Endodermal cell (in vitro differentiated cells): Measurements from ENCODE around the gene TEFM. TPM values are rescaled to one million over a fixed set of nuclear protein-coding genes. Genes with fewer than 3 reads are reported as not detected.

Experiments used
- DNase-seq: peaks from one replicate; pipeline ENCODE4 v3.0.0-alpha.2; 2017
- H3K27ac ChIP-seq: 2 replicates; pipeline ENCODE4 v1.5.1; 2013; ENCODE audit warnings: mild to moderate bottlenecking, low read depth, low read length, moderate library complexity
- H3K27me3 ChIP-seq: 2 replicates; pipeline ENCODE4 v1.6.1; 2013; ENCODE audit warnings: mild to moderate bottlenecking, low read length, moderate library complexity; ENCODE audit not compliant: insufficient read depth, control insufficient read depth, poor library complexity, severe bottlenecking
- H3K36me3 ChIP-seq: 2 replicates; pipeline ENCODE4 v1.7.0; 2013; ENCODE audit warnings: mild to moderate bottlenecking, low read length, moderate library complexity; ENCODE audit not compliant: control insufficient read depth, insufficient read depth
- H3K4me1 ChIP-seq: one replicate; pipeline ENCODE4 v1.7.0; 2013; ENCODE audit warnings: low read length; ENCODE audit not compliant: control insufficient read depth, insufficient read depth
- H3K4me3 ChIP-seq: 2 replicates; pipeline ENCODE4 v1.5.1; 2013; ENCODE audit warnings: mild to moderate bottlenecking, low read length, moderate library complexity
- H3K9ac ChIP-seq: 2 replicates; pipeline ENCODE4 v1.6.1; 2013; ENCODE audit warnings: mild to moderate bottlenecking, low read length, moderate library complexity; ENCODE audit not compliant: poor library complexity, severe bottlenecking; ENCODE audit errors: extremely low read depth
- H3K9me3 ChIP-seq: 2 replicates; pipeline ENCODE4 v1.6.1; 2013; ENCODE audit warnings: mild to moderate bottlenecking, low read length, moderate library complexity; ENCODE audit not compliant: control insufficient read depth
- H3K27ac Mint-ChIP-seq: 2 replicates; pipeline ENCODE4 v1.8.0; 2020; ENCODE audit warnings: mixed read lengths
- H3K27me3 Mint-ChIP-seq: 2 replicates; pipeline ENCODE4 v1.8.0; 2021; ENCODE audit warnings: mild to moderate bottlenecking, mixed read lengths; ENCODE audit not compliant: insufficient read depth
- H3K36me3 Mint-ChIP-seq: 2 replicates; pipeline ENCODE4 v1.8.0; 2020; ENCODE audit warnings: low read depth, mixed read lengths
- H3K4me1 Mint-ChIP-seq: 2 replicates; pipeline ENCODE4 v1.8.0; 2020; ENCODE audit warnings: mixed read lengths
- H3K4me3 Mint-ChIP-seq: 2 replicates; pipeline ENCODE4 v1.8.0; 2020; ENCODE audit warnings: mild to moderate bottlenecking, moderate library complexity, mixed read lengths
- H3K9me3 Mint-ChIP-seq: 2 replicates; pipeline ENCODE4 v1.8.0; 2020; ENCODE audit warnings: mild to moderate bottlenecking, mixed read lengths
- CTCF ChIP-seq: fragments of 200-600 bp; sonication (generic); conservative IDR thresholded peaks from 2 replicates; pipeline ENCODE4 v1.5.0; 2021; ENCODE audit warnings: antibody characterized with exemption, mild to moderate bottlenecking
- WGBS, 2 experiments: methylation state at CpG; one replicate each; pipeline versions ENCODE4 v1.1.5 to v1.1.7; 2013; ENCODE audit warnings: missing lambda C conversion rate in 2 of 2, mixed read lengths in 1 of 2; ENCODE audit not compliant: insufficient coverage in 1 of 2, insufficient read length in 1 of 2; 5-methylcytosine and 5-hydroxymethylcytosine counted together
- total RNA-seq, 2 donors: library from RNA; stranded (reverse); fragmentation: NEBNext Ultra II Directional in 1 of 2; extraction: Animal tissue kit (Norgen Biotek cat#: 25700) in 1 of 2; gene quantifications; 2 replicates in 1 of 2; 3 replicates in 1 of 2; pipeline ENCODE4 v1.2.1, GENCODE V29; 2021

TEFM gene
- total RNA-seq, 2 donors from 2014 or later, result 14.4 to 15.2 TPM

DNA sequence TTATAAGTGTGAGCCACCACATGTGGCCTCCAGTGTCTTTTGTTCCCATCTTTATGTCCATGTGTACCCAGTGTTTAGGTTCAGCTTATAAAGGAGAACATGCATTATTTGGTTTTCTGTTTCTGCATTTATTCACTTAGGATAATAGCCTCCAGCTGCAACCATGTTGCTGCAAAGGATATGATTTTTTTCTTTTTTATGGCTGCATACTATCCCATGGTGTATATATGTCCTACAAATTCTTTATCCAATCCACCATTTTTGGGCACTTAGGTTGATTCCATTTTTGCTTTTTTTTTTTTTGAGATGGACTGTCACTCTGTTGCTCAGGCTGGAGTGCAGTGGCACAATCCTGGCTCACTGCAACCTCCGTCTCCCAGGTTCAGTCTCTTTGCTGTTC is 41.4 kb downstream of the TEFM start:
- no peak for TF ChIP-seq CTCF
- H3K9me3 ChIP-seq, result no peaks in the 10 kb centered on the region
- H3K4me1 ChIP-seq, result no peaks in the 10 kb centered on the region
- no peak for DNase-seq
- Mint-ChIP-seq H3K4me1 (no peaks in the 10 kb centered on the region), H3K27me3 (no peaks in the 10 kb centered on the region), H3K27ac (no peak overlapping the region), H3K4me3 (no peak overlapping the region), H3K9me3 (no peaks in the 10 kb centered on the region), H3K36me3 (peaks cover 56% of the 10 kb centered on the region)
- H3K36me3 ChIP-seq, result peaks cover 84% of the 10 kb centered on the region
- H3K4me3 ChIP-seq, result no peak overlapping the region
- H3K9ac ChIP-seq, result no peak overlapping the region
- no peak overlapping the region for H3K27ac ChIP-seq
- H3K27me3 ChIP-seq, result no peaks in the 10 kb centered on the region
- WGBS, 2 experiments, result 100% methylated on average over 1 of the region's 1 CpG; no CpG with 5 or more reads in 1 of the 2 experiments

DNA sequence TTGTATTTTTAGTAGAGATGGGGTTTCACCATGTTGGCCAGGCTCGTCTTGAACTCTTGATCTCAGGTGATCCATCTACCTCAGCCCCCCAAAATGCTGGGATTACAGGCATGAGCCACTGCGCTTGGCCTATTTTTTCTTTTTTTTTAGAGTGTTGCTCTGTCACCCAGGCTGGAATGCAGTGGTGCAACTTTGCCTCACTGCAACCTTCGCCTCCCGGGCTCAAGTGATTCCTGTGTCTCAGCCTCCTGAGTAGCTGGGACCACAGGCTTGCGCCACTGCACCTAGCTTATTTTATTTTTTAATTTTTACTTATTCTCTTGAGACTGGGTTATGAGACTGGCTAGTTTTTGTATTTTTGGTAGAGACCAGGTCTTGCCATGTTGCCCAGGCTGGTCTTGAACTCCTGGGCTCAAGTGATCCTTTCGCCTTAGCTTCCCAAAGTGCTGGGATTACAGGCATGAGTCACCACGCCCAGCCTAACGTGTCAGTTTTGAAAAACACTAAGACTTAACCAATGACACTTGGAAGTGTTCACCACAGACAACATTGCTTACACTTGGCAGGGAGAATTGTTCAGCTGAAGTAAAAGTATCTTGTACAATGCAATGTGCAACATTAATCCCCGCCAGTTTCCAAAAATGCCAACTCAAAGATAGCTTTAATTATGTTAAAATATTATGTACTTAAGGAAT is 47.3 kb downstream of the TEFM start:
- TF ChIP-seq CTCF, result no peak
- peaks cover 54% of the 10 kb centered on the region for H3K36me3 Mint-ChIP-seq

GRCh38 chr17:30854146-30854545 is 51.9 kb downstream of the TEFM start:
- no peaks in the 10 kb centered on the region for H3K4me1 Mint-ChIP-seq

More for the DNA sequence above, 47.3 kb downstream of the TEFM start:
- Histone ChIP-seq H3K9me3 (no peaks in the 10 kb centered on the region), H3K27ac (no peak overlapping the region), H3K27me3 (no peaks in the 10 kb centered on the region), H3K4me3 (no peak overlapping the region), H3K4me1 (no peaks in the 10 kb centered on the region), H3K9ac (no peak overlapping the region), H3K36me3 (peaks cover 79% of the 10 kb centered on the region)
- H3K27ac Mint-ChIP-seq, result no peak overlapping the region
- WGBS, 2 experiments, result 96 to 97% methylated on average over 4 to 7 of the region's 9 CpGs
- H3K9me3 Mint-ChIP-seq, result no peaks in the 10 kb centered on the region
- H3K27me3 Mint-ChIP-seq, result no peaks in the 10 kb centered on the region
- no peak overlapping the region for H3K4me3 Mint-ChIP-seq
- no peaks in the 10 kb centered on the region for H3K4me1 Mint-ChIP-seq
- DNase-seq, result no peak

More at GRCh38 chr17:30854146-30854545, 51.9 kb downstream of the TEFM start:
- H3K27ac Mint-ChIP-seq, result no peak overlapping the region
- no peak overlapping the region for H3K9ac ChIP-seq
- no peaks in the 10 kb centered on the region for H3K27me3 ChIP-seq
- no peaks in the 10 kb centered on the region for H3K9me3 Mint-ChIP-seq
- WGBS, 2 experiments, result 89 to 93% methylated on average over 3 of the region's 3 CpGs
- H3K4me3 Mint-ChIP-seq, result no peak overlapping the region
- TF ChIP-seq CTCF, result no peak
- no peaks in the 10 kb centered on the region for H3K4me1 ChIP-seq
- no peak for DNase-seq
- no peaks in the 10 kb centered on the region for H3K9me3 ChIP-seq
- peaks cover 55% of the 10 kb centered on the region for H3K36me3 Mint-ChIP-seq
- H3K27ac ChIP-seq, result no peak overlapping the region
- peaks cover 64% of the 10 kb centered on the region for H3K36me3 ChIP-seq
- no peaks in the 10 kb centered on the region for H3K27me3 Mint-ChIP-seq
- H3K4me3 ChIP-seq, result no peak overlapping the region

Other genes starting within 250 kb of the TEFM start
- gene CRLF3, start 81.5 kb downstream of the TEFM start, total RNA-seq, result 10 to 100 TPM; 26.1 to 31.2 TPM
- gene ATAD5, start 74.3 kb downstream of the TEFM start, total RNA-seq, result 10 to 100 TPM; 20.3 to 29.7 TPM
- 1 to 10 TPM; 1.8 TPM for gene ADAP2, start 15.7 kb upstream of the TEFM start, total RNA-seq
- 10 to 100 TPM; 14.8 to 20.7 TPM for gene RNF135, start 64.8 kb upstream of the TEFM start, total RNA-seq
- gene NF1, start 188.7 kb upstream of the TEFM start, total RNA-seq, result 10 to 100 TPM; 61.9 to 69.3 TPM